HG03097 (cell line): ENCODE data around the gene MGAT4A.
"Not testable (repeated sequence)": the region's sequence is repeated elsewhere in the genome, so short reads cannot be mapped to it uniquely, and the experiment has no call there.

Experiments
- ATAC-seq: cut with Tn5 transposase; IDR thresholded peaks from one replicate; pipeline ENCODE4 v1.9.1; 2021; ENCODE audit not compliant: unreplicated experiment, low FRiP score

Gene MGAT4A

GRCh38 chr2:98664323-98664722 lies 66.6 kb downstream of the MGAT4A start:
- ATAC-seq: no peak

GRCh38 chr2:98663511-98664090 lies 67.3 kb downstream of the MGAT4A start:
- no peak for ATAC-seq

- ATAC-seq: not testable (repeated sequence)
These were observed 71.5 kb downstream of the MGAT4A start for GRCh38 chr2:98659491-98659840.

- no peak for ATAC-seq
These were observed 72.0 kb downstream of the MGAT4A start for GRCh38 chr2:98658816-98659490.

GRCh38 chr2:98656800-98657199 lies 74.1 kb downstream of the MGAT4A start:
- no peak for ATAC-seq

GRCh38 chr2:98654699-98655495 lies 76.0 kb downstream of the MGAT4A start:
- ATAC-seq: no peak

GRCh38 chr2:98650998-98651397 lies 79.9 kb downstream of the MGAT4A start:
- ATAC-seq: no peak

GRCh38 chr2:98649992-98650375 lies 80.9 kb downstream of the MGAT4A start:
- ATAC-seq: no peak

- ATAC-seq: no peak
These were observed 81.6 kb downstream of the MGAT4A start for GRCh38 chr2:98649135-98649991.

- no peak for ATAC-seq
These were observed 82.5 kb downstream of the MGAT4A start for GRCh38 chr2:98648451-98648850.

GRCh38 chr2:98647636-98648035 lies 83.3 kb downstream of the MGAT4A start:
- no peak for ATAC-seq

GRCh38 chr2:98643496-98644100 lies 87.3 kb downstream of the MGAT4A start:
- ATAC-seq: no peak

- peak; percentile 68 for ATAC-seq
These were observed 93.4 kb downstream of the MGAT4A start for GRCh38 chr2:98637401-98638147.

GRCh38 chr2:98634406-98635092 lies 96.4 kb downstream of the MGAT4A start:
- no peak for ATAC-seq

GRCh38 chr2:98632351-98632750 lies 98.6 kb downstream of the MGAT4A start:
- no peak for ATAC-seq

- no peak for ATAC-seq
These were observed 107.3 kb downstream of the MGAT4A start for GRCh38 chr2:98623657-98624056.

- ATAC-seq: no peak
These were observed 113.8 kb downstream of the MGAT4A start for GRCh38 chr2:98617149-98617548.

- ATAC-seq: no peak
These were observed 115.5 kb downstream of the MGAT4A start for GRCh38 chr2:98615481-98615880.

- no peak for ATAC-seq
These were observed 116.8 kb downstream of the MGAT4A start for GRCh38 chr2:98614024-98614739.
